T-cell (primary cell): ENCODE data around the gene ALB. TPM values are rescaled to one million over a fixed set of nuclear protein-coding genes. Genes with fewer than 3 reads are reported as not detected.

Source experiments
- ATAC-seq, 4 experiments: fragments of 200-7000 bp in 3 of 4; fragments of 150-1000 bp in 1 of 4; cut with Tn5 transposase; replicated peaks in 1 of 4; 1 replicate in 3 of 4; 2 replicates in 1 of 4; pipeline ENCODE4 v1.10.0; 2021; ENCODE audit warnings: moderate library complexity in 3 of 4, mild to moderate bottlenecking in 2 of 4, moderate number of reproducible peaks in 1 of 4
- CTCF ChIA-PET, 2 donors: fragments of 300-600 bp; sonication (Branson Sonifier 250); formaldehyde crosslinking; loops; one replicate each; lab custom pipeline; 2022; ENCODE audit warnings: antibody characterized with exemption in 2 of 2; lab: Charles Lee
- POLR2A ChIA-PET, 2 donors: fragments of 300-600 bp; sonication (Branson Sonifier 250); formaldehyde crosslinking; loops; one replicate each; lab custom pipeline; 2022; ENCODE audit warnings: antibody characterized with exemption in 2 of 2; lab: Charles Lee
- DNase-seq, 35 experiments: peaks; one replicate each; pipeline versions ENCODE4 v3.0.0 to v3.0.0-alpha.2; 2013 to 2023
- H3K27ac ChIP-seq: one replicate; pipeline ENCODE4 v1.5.1; 2013; ENCODE audit warnings: low read length
- H3K27me3 ChIP-seq, 2 experiments: replicated peaks in 1 of 2; 1 replicate in 1 of 2; 2 replicates in 1 of 2; pipeline versions ENCODE4 v1.6.1 to v1.7.0; 2013; ENCODE audit warnings: low read length in 1 of 2, mixed read lengths in 1 of 2; ENCODE audit not compliant: control insufficient read depth in 2 of 2, insufficient read depth in 2 of 2; ENCODE audit errors: extremely low read depth in 1 of 2
- H3K36me3 ChIP-seq, 2 donors: 1 replicate in 1 of 2; 2 replicates in 1 of 2; pipeline versions ENCODE4 v1.6.1 to v1.7.0; 2013; ENCODE audit warnings: low read length in 1 of 2; ENCODE audit not compliant: control insufficient read depth in 2 of 2, insufficient read depth in 1 of 2; ENCODE audit errors: extremely low read depth in 1 of 2
- H3K4me1 ChIP-seq, 2 experiments: 1 replicate in 1 of 2; 2 replicates in 1 of 2; pipeline versions ENCODE4 v1.6.1 to v1.7.0; 2013; ENCODE audit warnings: low read length in 2 of 2, mixed read lengths in 1 of 2; ENCODE audit not compliant: insufficient read depth in 2 of 2, control insufficient read depth in 1 of 2; ENCODE audit errors: extremely low read depth in 1 of 2
- H3K4me3 ChIP-seq, 2 donors: 1 replicate in 1 of 2; 2 replicates in 1 of 2; pipeline versions ENCODE4 v1.5.1 to v1.7.0; 2013; ENCODE audit warnings: mild to moderate bottlenecking in 2 of 2, low read length in 1 of 2, moderate library complexity in 1 of 2; ENCODE audit not compliant: control insufficient read depth in 1 of 2; ENCODE audit errors: extremely low read depth in 1 of 2
- H3K9me3 ChIP-seq: 2 replicates; pipeline ENCODE4 v1.7.0; 2013
- H3K27ac Mint-ChIP-seq, 2 donors: one replicate each; pipeline ENCODE4 v1.8.0; 2020 to 2021; ENCODE audit warnings: mild to moderate bottlenecking in 2 of 2, mixed read lengths in 2 of 2
- H3K27me3 Mint-ChIP-seq, 2 donors: one replicate each; pipeline ENCODE4 v1.8.0; 2021 to 2022; ENCODE audit warnings: mixed read lengths in 2 of 2
- H3K36me3 Mint-ChIP-seq: one replicate; pipeline ENCODE4 v1.8.0; 2021; ENCODE audit warnings: mixed read lengths
- H3K4me1 Mint-ChIP-seq, 3 donors: one replicate each; pipeline ENCODE4 v1.8.0; 2020 to 2022; ENCODE audit warnings: mixed read lengths in 3 of 3, mild to moderate bottlenecking in 1 of 3
- H3K4me3 Mint-ChIP-seq, 3 donors: one replicate each; pipeline ENCODE4 v1.8.0; 2020 to 2022; ENCODE audit warnings: mild to moderate bottlenecking in 3 of 3, mixed read lengths in 3 of 3, moderate library complexity in 3 of 3
- H3K9me3 Mint-ChIP-seq, 3 donors: one replicate each; pipeline ENCODE4 v1.8.0; 2020 to 2022; ENCODE audit warnings: mixed read lengths in 3 of 3
- WGBS: methylation state at CpG from one replicate; pipeline ENCODE4 v1.1.5; 2013; ENCODE audit warnings: missing lambda C conversion rate; ENCODE audit not compliant: insufficient coverage; 5-methylcytosine and 5-hydroxymethylcytosine counted together
- total RNA-seq, 35 experiments: library from RNA in 6 of 35; stranded (reverse) in 6 of 35; fragments of 120-200 nt in 1 of 35; gene quantifications; one replicate each; pipeline versions ENCODE4 v1.2.1 to v1.2.4 and lab custom pipeline; 2013 to 2026

ALB gene
- total RNA-seq, 5 donors from 2014 or later (not counting 1 experiment from before 2014, with no cell fraction given), result 30.4 to 58.6 (median 33.6) TPM; not detected in 2

DNA sequence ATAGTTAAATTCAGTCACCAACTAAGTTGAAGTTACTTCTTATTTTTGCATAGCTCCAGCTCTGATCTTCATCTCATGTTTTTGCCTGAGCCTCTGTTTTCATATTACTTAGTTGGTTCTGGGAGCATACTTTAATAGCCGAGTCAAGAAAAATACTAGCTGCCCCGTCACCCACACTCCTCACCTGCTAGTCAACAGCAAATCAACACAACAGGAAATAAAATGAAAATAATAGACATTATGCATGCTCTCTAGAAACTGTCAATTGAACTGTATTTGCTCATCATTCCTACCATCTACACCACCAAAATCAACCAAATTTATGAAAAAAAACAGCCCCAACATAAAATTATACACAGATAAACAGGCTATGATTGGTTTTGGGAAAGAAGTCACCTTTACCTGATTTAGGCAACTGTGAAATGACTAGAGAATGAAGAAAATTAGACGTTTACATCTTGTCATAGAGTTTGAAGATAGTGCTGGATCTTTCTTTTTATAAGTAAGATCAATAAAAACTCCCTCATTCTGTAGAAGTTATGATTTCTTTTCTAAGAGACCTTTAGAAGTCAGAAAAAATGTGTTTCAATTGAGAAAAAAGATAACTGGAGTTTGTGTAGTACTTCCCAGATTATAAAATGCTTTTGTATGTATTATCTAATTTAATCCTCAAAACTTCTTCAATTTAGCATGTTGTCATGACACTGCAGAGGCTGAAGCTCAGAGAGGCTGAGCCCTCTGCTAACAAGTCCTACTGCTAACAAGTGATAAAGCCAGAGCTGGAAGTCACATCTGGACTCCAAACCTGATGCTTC lies 7.0 kb downstream of the ALB start:
- H3K27me3 Mint-ChIP-seq, result peaks cover 0 to 5% of the 10 kb centered on the region in 2 donors
- ChIA-PET CTCF (no interaction called here), POLR2A (no interaction called here)
- no peak overlapping the region for H3K4me3 Mint-ChIP-seq
- H3K9me3 Mint-ChIP-seq, result no peaks in the 10 kb centered on the region
- no peak for DNase-seq
- no peak overlapping the region for H3K4me3 ChIP-seq
- ATAC-seq, result no peak
- no peak overlapping the region for H3K27ac Mint-ChIP-seq
- H3K9me3 ChIP-seq, result no peaks in the 10 kb centered on the region
- H3K27me3 ChIP-seq, result no peaks in the 10 kb centered on the region
- no peaks in the 10 kb centered on the region for H3K4me1 ChIP-seq
- no peaks in the 10 kb centered on the region for H3K36me3 ChIP-seq
- no CpG with 5 or more reads among the region's 3 CpGs for WGBS
- no peak overlapping the region for H3K27ac ChIP-seq
- H3K36me3 Mint-ChIP-seq, result no peaks in the 10 kb centered on the region
- H3K4me1 Mint-ChIP-seq, result no peaks in the 10 kb centered on the region

DNA sequence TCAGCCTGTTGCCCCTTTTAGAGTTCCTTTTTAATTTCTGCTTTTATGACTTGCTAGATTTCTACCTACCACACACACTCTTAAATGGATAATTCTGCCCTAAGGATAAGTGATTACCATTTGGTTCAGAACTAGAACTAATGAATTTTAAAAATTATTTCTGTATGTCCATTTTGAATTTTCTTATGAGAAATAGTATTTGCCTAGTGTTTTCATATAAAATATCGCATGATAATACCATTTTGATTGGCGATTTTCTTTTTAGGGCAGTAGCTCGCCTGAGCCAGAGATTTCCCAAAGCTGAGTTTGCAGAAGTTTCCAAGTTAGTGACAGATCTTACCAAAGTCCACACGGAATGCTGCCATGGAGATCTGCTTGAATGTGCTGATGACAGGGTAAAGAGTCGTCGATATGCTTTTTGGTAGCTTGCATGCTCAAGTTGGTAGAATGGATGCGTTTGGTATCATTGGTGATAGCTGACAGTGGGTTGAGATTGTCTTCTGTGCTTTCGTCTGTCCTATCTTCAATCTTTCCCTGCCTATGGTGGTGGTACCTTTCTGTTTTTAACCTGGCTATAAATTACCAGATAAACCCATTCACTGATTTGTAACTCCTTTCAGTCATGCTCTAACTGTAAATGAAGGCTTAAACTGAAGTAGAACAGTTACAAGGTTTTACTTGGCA lies 7.8 kb downstream of the ALB start:
- Histone ChIP-seq H3K9me3 (no peaks in the 10 kb centered on the region), H3K27me3 (no peaks in the 10 kb centered on the region), H3K4me3 (no peak overlapping the region), H3K36me3 (no peaks in the 10 kb centered on the region), H3K27ac (no peak overlapping the region), H3K4me1 (no peaks in the 10 kb centered on the region)
- CTCF ChIA-PET, result no interaction called here
- H3K4me1 Mint-ChIP-seq, result no peaks in the 10 kb centered on the region
- no peaks in the 10 kb centered on the region for H3K9me3 Mint-ChIP-seq
- WGBS, result 86% methylated on average over 7 of the region's 8 CpGs
- H3K27ac Mint-ChIP-seq, result no peak overlapping the region
- no peaks in the 10 kb centered on the region for H3K36me3 Mint-ChIP-seq
- no peak overlapping the region for H3K4me3 Mint-ChIP-seq
- DNase-seq, result no peak
- peaks cover 0 to 5% of the 10 kb centered on the region in 2 donors for H3K27me3 Mint-ChIP-seq
- POLR2A ChIA-PET, result no interaction called here
- ATAC-seq, result no peak

DNA sequence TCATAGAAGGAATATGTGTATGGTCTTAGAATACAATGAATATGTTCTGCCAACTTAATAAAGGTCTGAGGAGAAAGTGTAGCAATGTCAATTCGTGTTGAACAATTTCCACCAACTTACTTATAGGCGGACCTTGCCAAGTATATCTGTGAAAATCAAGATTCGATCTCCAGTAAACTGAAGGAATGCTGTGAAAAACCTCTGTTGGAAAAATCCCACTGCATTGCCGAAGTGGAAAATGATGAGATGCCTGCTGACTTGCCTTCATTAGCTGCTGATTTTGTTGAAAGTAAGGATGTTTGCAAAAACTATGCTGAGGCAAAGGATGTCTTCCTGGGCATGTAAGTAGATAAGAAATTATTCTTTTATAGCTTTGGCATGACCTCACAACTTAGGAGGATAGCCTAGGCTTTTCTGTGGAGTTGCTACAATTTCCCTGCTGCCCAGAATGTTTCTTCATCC lies 9.2 kb downstream of the ALB start:
- 86% methylated on average over 1 of the region's 4 CpGs for whole genome bisulfite sequencing
- Mint-ChIP-seq H3K4me1 (no peaks in the 10 kb centered on the region), H3K4me3 (no peak overlapping the region), H3K36me3 (no peaks in the 10 kb centered on the region), H3K27ac (no peak overlapping the region), H3K9me3 (no peaks in the 10 kb centered on the region), H3K27me3 (peaks cover 0 to 5% of the 10 kb centered on the region in 2 donors)
- no peak for DNase-seq
- H3K27me3 ChIP-seq, result no peaks in the 10 kb centered on the region
- ChIA-PET CTCF (no interaction called here), POLR2A (no interaction called here)
- ATAC-seq, result no peak
- H3K4me3 ChIP-seq, result no peak overlapping the region
- H3K4me1 ChIP-seq, result no peaks in the 10 kb centered on the region
- no peaks in the 10 kb centered on the region for H3K36me3 ChIP-seq
- H3K9me3 ChIP-seq, result no peaks in the 10 kb centered on the region
- H3K27ac ChIP-seq, result no peak overlapping the region

DNA sequence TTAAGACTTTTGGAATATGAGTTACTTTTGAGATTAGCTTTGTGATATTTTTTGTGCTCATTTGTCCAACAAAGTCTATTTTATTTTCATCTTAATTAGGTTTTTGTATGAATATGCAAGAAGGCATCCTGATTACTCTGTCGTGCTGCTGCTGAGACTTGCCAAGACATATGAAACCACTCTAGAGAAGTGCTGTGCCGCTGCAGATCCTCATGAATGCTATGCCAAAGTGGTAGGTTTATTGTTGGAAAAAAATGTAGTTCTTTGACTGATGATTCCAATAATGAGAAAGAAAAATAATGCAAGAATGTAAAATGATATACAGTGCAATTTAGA lies 10.8 kb downstream of the ALB start:
- H3K36me3 ChIP-seq, result no peaks in the 10 kb centered on the region
- Mint-ChIP-seq H3K4me1 (no peaks in the 10 kb centered on the region), H3K4me3 (no peak overlapping the region), H3K27me3 (peaks cover 3% of the 10 kb centered on the region in 2 donors), H3K27ac (no peak overlapping the region), H3K9me3 (no peaks in the 10 kb centered on the region), H3K36me3 (no peaks in the 10 kb centered on the region)
- H3K27me3 ChIP-seq, result no peaks in the 10 kb centered on the region
- H3K4me3 ChIP-seq, result no peak overlapping the region
- H3K4me1 ChIP-seq, result no peaks in the 10 kb centered on the region
- no peak for DNase-seq
- H3K9me3 ChIP-seq, result no peaks in the 10 kb centered on the region
- ChIA-PET CTCF (no interaction called here), POLR2A (no interaction called here)
- ATAC-seq, result no peak
- no peak overlapping the region for H3K27ac ChIP-seq
- WGBS, result no CpG with 5 or more reads among the region's 2 CpGs

DNA sequence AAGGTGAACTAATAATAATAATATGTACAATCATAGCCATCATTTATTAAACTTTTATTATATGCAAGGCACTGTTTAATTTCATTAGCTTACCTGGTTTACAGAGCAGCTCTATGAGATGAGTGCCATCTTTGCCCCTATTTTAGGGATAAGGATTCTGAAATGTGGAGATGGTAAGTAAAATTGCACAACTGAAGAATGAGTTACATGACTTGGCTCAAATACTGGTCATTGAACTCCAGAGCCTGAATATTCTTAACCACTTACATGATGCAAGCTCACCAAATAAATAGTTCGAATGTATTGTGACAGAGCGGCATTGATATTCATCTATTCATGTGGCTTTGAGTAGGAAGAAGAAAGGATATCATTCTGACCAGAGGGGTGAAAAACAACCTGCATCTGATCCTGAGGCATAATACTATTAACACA lies 11.7 kb downstream of the ALB start:
- Histone ChIP-seq H3K4me3 (no peak overlapping the region), H3K27me3 (no peaks in the 10 kb centered on the region), H3K9me3 (no peaks in the 10 kb centered on the region), H3K27ac (no peak overlapping the region), H3K36me3 (no peaks in the 10 kb centered on the region), H3K4me1 (no peaks in the 10 kb centered on the region)
- whole genome bisulfite sequencing, result no CpG with 5 or more reads among the region's 2 CpGs
- ChIA-PET CTCF (no interaction called here), POLR2A (no interaction called here)
- H3K4me1 Mint-ChIP-seq, result no peaks in the 10 kb centered on the region
- no peaks in the 10 kb centered on the region for H3K36me3 Mint-ChIP-seq
- H3K9me3 Mint-ChIP-seq, result no peaks in the 10 kb centered on the region
- no peak overlapping the region for H3K27ac Mint-ChIP-seq
- peaks cover 3% of the 10 kb centered on the region in 2 donors for H3K27me3 Mint-ChIP-seq
- no peak for DNase-seq
- H3K4me3 Mint-ChIP-seq, result no peak overlapping the region
- ATAC-seq, result no peak

DNA sequence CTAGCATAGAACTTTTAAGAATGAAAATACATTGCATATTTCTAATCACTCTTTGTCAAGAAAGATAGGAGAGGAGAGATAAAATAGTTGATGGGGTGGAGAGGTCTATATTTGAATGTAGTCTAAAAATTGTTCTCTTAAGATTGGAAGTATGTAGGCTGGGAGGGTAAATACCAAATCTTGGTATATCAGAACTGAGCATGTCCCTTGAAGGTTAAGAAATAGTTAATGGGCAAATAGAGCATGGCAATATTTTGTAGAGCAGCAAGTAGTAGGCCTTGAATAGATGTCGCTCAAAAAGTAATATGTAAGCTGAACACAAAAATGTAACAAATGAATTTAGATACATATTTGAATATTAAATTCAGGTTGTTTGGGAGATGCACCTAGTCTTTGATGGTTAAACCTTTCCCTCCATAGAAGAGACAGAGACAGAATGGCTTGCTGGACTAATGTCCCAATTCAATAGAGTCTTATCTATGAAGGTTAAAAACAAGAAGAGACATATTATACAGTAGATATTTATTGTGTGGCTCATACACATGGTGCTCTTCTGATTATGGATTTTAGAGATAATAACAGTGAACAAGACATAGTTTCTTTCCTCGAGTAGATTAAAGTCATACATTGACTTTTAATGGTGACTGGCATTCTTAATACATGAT lies 12.5 kb downstream of the ALB start:
- H3K36me3 Mint-ChIP-seq, result no peaks in the 10 kb centered on the region
- peaks cover 3% of the 10 kb centered on the region in 2 donors for H3K27me3 Mint-ChIP-seq
- no peaks in the 10 kb centered on the region for H3K4me1 ChIP-seq
- H3K27ac Mint-ChIP-seq, result no peak overlapping the region
- no peaks in the 10 kb centered on the region for H3K9me3 ChIP-seq
- no peaks in the 10 kb centered on the region for H3K9me3 Mint-ChIP-seq
- ChIA-PET POLR2A (no interaction called here), CTCF (no interaction called here)
- no peaks in the 10 kb centered on the region for H3K4me1 Mint-ChIP-seq
- DNase-seq (no peak), ATAC-seq (no peak)
- no peak overlapping the region for H3K27ac ChIP-seq
- no peaks in the 10 kb centered on the region for H3K27me3 ChIP-seq
- no CpG with 5 or more reads among the region's 2 CpGs for WGBS
- no peak overlapping the region for H3K4me3 ChIP-seq
- H3K36me3 ChIP-seq, result no peaks in the 10 kb centered on the region
- no peak overlapping the region for H3K4me3 Mint-ChIP-seq
